ENCODE results near the gene BMPR1A. TPM values are rescaled to one million over a fixed set of nuclear protein-coding genes. Genes with fewer than 3 reads are reported as not detected.

BMPR1A gene
- total and polyA plus RNA-seq, 4 donors, result 2.2 to 16.0 (median 8.9) TPM

GRCh38 chr10:86855513-86855912 is 99.1 kb downstream of the BMPR1A start (continued):
- no peak for TF ChIP-seq RXRA (IDR thresholded peaks at IDR 0.05)
- TF ChIP-seq RAD21 (IDR thresholded peaks at IDR 0.05), result no peak
- TF ChIP-seq NR2F2 (IDR thresholded peaks at IDR 0.05), result no peak
- TF ChIP-seq SP1 (IDR thresholded peaks at IDR 0.05), result no peak
- TF ChIP-seq EGR1 (IDR thresholded peaks at IDR 0.05; ENCODE audit: low read depth in 2 of 2), result no peak

- H3K27me3 ChIP-seq (ENCODE audit: control insufficient read depth in 4 of 4, insufficient read depth in 4 of 4, low read length in 3 of 4), result no peaks in the 10 kb centered on the region
- WGBS, result 95% methylated on average over 7 of the region's 7 CpGs
- no peak for DNase-seq (ENCODE audit: low spot score)
- TF ChIP-seq RXRA (IDR thresholded peaks at IDR 0.05) (no peak), SP1 (IDR thresholded peaks at IDR 0.05) (no peak), MAX (IDR thresholded peaks at IDR 0.05) (no peak), GABPA (IDR thresholded peaks at IDR 0.05 in 1 of 2, conservative IDR thresholded peaks at IDR 0.05 in 1 of 2) (no peak), TAF1 (conservative IDR thresholded peaks at IDR 0.05) (no peak), EGR1 (IDR thresholded peaks at IDR 0.05; ENCODE audit: low read depth in 2 of 2) (no peak), RAD21 (IDR thresholded peaks at IDR 0.05) (no peak), HNF4G (IDR thresholded peaks at IDR 0.05) (no peak), HNF4A (conservative IDR thresholded peaks at IDR 0.05) (no peak), YY1 (IDR thresholded peaks at IDR 0.05) (no peak), FOXA2 (IDR thresholded peaks at IDR 0.05) (no peak), JUND (IDR thresholded peaks at IDR 0.05) (no peak)
- TF ChIP-seq, protein P1, sequence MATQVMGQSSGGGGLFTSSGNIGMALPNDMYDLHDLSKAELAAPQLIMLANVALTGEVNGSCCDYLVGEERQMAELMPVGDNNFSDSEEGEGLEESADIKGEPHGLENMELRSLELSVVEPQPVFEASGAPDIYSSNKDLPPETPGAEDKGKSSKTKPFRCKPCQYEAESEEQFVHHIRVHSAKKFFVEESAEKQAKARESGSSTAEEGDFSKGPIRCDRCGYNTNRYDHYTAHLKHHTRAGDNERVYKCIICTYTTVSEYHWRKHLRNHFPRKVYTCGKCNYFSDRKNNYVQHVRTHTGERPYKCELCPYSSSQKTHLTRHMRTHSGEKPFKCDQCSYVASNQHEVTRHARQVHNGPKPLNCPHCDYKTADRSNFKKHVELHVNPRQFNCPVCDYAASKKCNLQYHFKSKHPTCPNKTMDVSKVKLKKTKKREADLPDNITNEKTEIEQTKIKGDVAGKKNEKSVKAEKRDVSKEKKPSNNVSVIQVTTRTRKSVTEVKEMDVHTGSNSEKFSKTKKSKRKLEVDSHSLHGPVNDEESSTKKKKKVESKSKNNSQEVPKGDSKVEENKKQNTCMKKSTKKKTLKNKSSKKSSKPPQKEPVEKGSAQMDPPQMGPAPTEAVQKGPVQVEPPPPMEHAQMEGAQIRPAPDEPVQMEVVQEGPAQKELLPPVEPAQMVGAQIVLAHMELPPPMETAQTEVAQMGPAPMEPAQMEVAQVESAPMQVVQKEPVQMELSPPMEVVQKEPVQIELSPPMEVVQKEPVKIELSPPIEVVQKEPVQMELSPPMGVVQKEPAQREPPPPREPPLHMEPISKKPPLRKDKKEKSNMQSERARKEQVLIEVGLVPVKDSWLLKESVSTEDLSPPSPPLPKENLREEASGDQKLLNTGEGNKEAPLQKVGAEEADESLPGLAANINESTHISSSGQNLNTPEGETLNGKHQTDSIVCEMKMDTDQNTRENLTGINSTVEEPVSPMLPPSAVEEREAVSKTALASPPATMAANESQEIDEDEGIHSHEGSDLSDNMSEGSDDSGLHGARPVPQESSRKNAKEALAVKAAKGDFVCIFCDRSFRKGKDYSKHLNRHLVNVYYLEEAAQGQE (IDR thresholded peaks at IDR 0.05), result no peak
- TF ChIP-seq, protein P2, sequence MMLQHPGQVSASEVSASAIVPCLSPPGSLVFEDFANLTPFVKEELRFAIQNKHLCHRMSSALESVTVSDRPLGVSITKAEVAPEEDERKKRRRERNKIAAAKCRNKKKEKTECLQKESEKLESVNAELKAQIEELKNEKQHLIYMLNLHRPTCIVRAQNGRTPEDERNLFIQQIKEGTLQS (IDR thresholded peaks at IDR 0.05), result no peak
- TF ChIP-seq, protein P3, sequence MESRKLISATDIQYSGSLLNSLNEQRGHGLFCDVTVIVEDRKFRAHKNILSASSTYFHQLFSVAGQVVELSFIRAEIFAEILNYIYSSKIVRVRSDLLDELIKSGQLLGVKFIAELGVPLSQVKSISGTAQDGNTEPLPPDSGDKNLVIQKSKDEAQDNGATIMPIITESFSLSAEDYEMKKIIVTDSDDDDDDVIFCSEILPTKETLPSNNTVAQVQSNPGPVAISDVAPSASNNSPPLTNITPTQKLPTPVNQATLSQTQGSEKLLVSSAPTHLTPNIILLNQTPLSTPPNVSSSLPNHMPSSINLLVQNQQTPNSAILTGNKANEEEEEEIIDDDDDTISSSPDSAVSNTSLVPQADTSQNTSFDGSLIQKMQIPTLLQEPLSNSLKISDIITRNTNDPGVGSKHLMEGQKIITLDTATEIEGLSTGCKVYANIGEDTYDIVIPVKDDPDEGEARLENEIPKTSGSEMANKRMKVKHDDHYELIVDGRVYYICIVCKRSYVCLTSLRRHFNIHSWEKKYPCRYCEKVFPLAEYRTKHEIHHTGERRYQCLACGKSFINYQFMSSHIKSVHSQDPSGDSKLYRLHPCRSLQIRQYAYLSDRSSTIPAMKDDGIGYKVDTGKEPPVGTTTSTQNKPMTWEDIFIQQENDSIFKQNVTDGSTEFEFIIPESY (IDR thresholded peaks at IDR 0.05), result no peak
- TF ChIP-seq, protein P4, sequence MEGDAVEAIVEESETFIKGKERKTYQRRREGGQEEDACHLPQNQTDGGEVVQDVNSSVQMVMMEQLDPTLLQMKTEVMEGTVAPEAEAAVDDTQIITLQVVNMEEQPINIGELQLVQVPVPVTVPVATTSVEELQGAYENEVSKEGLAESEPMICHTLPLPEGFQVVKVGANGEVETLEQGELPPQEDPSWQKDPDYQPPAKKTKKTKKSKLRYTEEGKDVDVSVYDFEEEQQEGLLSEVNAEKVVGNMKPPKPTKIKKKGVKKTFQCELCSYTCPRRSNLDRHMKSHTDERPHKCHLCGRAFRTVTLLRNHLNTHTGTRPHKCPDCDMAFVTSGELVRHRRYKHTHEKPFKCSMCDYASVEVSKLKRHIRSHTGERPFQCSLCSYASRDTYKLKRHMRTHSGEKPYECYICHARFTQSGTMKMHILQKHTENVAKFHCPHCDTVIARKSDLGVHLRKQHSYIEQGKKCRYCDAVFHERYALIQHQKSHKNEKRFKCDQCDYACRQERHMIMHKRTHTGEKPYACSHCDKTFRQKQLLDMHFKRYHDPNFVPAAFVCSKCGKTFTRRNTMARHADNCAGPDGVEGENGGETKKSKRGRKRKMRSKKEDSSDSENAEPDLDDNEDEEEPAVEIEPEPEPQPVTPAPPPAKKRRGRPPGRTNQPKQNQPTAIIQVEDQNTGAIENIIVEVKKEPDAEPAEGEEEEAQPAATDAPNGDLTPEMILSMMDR (IDR thresholded peaks at IDR 0.05; ENCODE audit: low read depth, low read length, missing input control), result no peak
- H3K9me3 ChIP-seq (ENCODE audit: control insufficient read depth in 4 of 4, low read length in 3 of 4), result no peaks in the 10 kb centered on the region
- H3K27ac ChIP-seq (ENCODE audit: low read depth in 1 of 2, low read length in 2 of 2), result no peak overlapping the region
- no peak overlapping the region for H3K9ac ChIP-seq (ENCODE audit: low read depth in 1 of 2, low read length in 2 of 2)
- no peaks in the 10 kb centered on the region for H3K4me1 ChIP-seq (ENCODE audit: control insufficient read depth in 4 of 4, insufficient read depth in 4 of 4, low read length in 3 of 4)
- H3K36me3 ChIP-seq (ENCODE audit: control insufficient read depth in 4 of 4, insufficient read depth in 3 of 4, low read depth in 1 of 4, low read length in 3 of 4), result no peaks in the 10 kb centered on the region
- no peak overlapping the region for H3K4me3 ChIP-seq (ENCODE audit: low read depth in 1 of 3, low read length in 3 of 3)
Measured at GRCh38 chr10:86856156-86856555, 99.7 kb downstream of the BMPR1A start.
